Neural cell (in vitro differentiated cells): ENCODE results near the gene VWA3B. TPM values are rescaled to one million over a fixed set of nuclear protein-coding genes. Genes with fewer than 3 reads are reported as not detected.

Source experiments
- H2AFZ ChIP-seq: fragments of 200-600, 300-800 bp; sonication (generic), shearing (Covaris generic); 2 replicates; pipeline ENCODE4 v1.6.0; 2014; ENCODE audit warnings: low read depth, mild to moderate bottlenecking, antibody characterized with exemption, low read length, moderate library complexity
- H3F3A ChIP-seq: fragments of 200-600 bp; shearing (Covaris generic); 2 replicates; pipeline ENCODE4 v1.6.1; 2016; ENCODE audit warnings: mild to moderate bottlenecking, moderate library complexity, mixed read lengths, antibody characterized with exemption, low read length; ENCODE audit not compliant: insufficient read depth, poor library complexity, severe bottlenecking
- H3K27ac ChIP-seq: fragments of 200-600, 300-800 bp; sonication (generic), shearing (Covaris generic); 2 replicates; pipeline ENCODE4 v1.5.1; 2014; ENCODE audit warnings: mild to moderate bottlenecking, low read length, moderate library complexity
- H3K27me3 ChIP-seq: fragments of 300-800, 200-600 bp; sonication (generic), shearing (Covaris generic); 2 replicates; pipeline ENCODE4 v1.6.0; 2014; ENCODE audit warnings: mild to moderate bottlenecking, low read depth, low read length, moderate library complexity; ENCODE audit not compliant: insufficient read depth
- H3K36me3 ChIP-seq: fragments of 300-800, 200-600 bp; sonication (generic), shearing (Covaris generic); 2 replicates; pipeline ENCODE4 v1.5.1; 2014; ENCODE audit warnings: mild to moderate bottlenecking, antibody characterized with exemption, low read length, moderate library complexity; ENCODE audit not compliant: insufficient read depth
- H3K4me2 ChIP-seq: fragments of 300-800, 200-600 bp; sonication (generic), shearing (Covaris generic); 2 replicates; pipeline ENCODE4 v1.6.0; 2014; ENCODE audit warnings: mild to moderate bottlenecking, low read length
- H3K4me3 ChIP-seq: fragments of 300-800, 200-600 bp; sonication (generic), shearing (Covaris generic); 2 replicates; pipeline ENCODE4 v1.5.1; 2014; ENCODE audit warnings: mild to moderate bottlenecking, low read length, moderate library complexity
- H3K79me2 ChIP-seq: fragments of 200-600 bp; shearing (Covaris generic); replicated peaks from 2 replicates; pipeline ENCODE4 v1.6.0; 2014; ENCODE audit warnings: mild to moderate bottlenecking, low read length, moderate library complexity; ENCODE audit not compliant: insufficient read depth
- H3K9ac ChIP-seq: fragments of 300-800, 200-600 bp; sonication (generic), shearing (Covaris generic); 2 replicates; pipeline ENCODE4 v1.6.1; 2016; ENCODE audit warnings: mild to moderate bottlenecking, low read length, mixed read lengths
- H3K9me2 ChIP-seq: fragments of 200-600 bp; shearing (Covaris generic); 2 replicates; pipeline ENCODE4 v1.6.1; 2016; ENCODE audit warnings: mild to moderate bottlenecking, low read length, mixed read lengths; ENCODE audit not compliant: insufficient read depth
- H3K9me3 ChIP-seq: fragments of 200-600, 300-800 bp; sonication (generic), shearing (Covaris generic); 2 replicates; pipeline ENCODE4 v1.6.1; 2016; ENCODE audit warnings: mild to moderate bottlenecking, mixed run types, low read length, moderate library complexity, mixed read lengths
- H4K20me1 ChIP-seq: fragments of 200-600 bp; shearing (Covaris generic); 2 replicates; pipeline ENCODE4 v1.6.1; 2016; ENCODE audit warnings: mild to moderate bottlenecking, mixed run types; ENCODE audit not compliant: insufficient read depth
- EP300 ChIP-seq: fragments of 450-650 bp; conservative IDR thresholded peaks from 2 replicates; pipeline ENCODE4 v1.6.1; 2014; ENCODE audit warnings: antibody characterized with exemption, mild to moderate bottlenecking, moderate library complexity; ENCODE audit not compliant: poor library complexity, severe bottlenecking
- EZH2 ChIP-seq: fragments of 200-600, 300-800 bp; shearing (Covaris generic), sonication (generic); IDR thresholded peaks from 2 replicates; pipeline ENCODE4 v1.6.1; 2014; ENCODE audit warnings: antibody characterized with exemption, low read length, borderline replicate concordance, mild to moderate bottlenecking; ENCODE audit not compliant: insufficient read depth, poor library complexity, severe bottlenecking
- MXI1 ChIP-seq: fragments of 450-650 bp; conservative IDR thresholded peaks from 2 replicates; pipeline ENCODE4 v1.6.1; 2014; ENCODE audit warnings: antibody characterized with exemption, mild to moderate bottlenecking; ENCODE audit not compliant: poor library complexity, severe bottlenecking
- POLR2AphosphoS5 ChIP-seq: IDR thresholded peaks from 2 replicates; pipeline ENCODE4 v1.6.1; 2012
- RAD21 ChIP-seq: fragments of 450-650 bp; conservative IDR thresholded peaks from 2 replicates; pipeline ENCODE4 v1.6.1; 2014; ENCODE audit warnings: antibody characterized with exemption, mild to moderate bottlenecking, moderate library complexity
- SMC3 ChIP-seq: fragments of 450-650 bp; conservative IDR thresholded peaks from 2 replicates; pipeline ENCODE4 v1.6.1; 2014; ENCODE audit warnings: antibody characterized with exemption, mild to moderate bottlenecking, moderate library complexity; ENCODE audit not compliant: poor library complexity
- TAF1 ChIP-seq: IDR thresholded peaks from 2 replicates; pipeline ENCODE4 v1.6.1; 2012; ENCODE audit warnings: low read depth
- polyA plus RNA-seq: library from polyadenylated mRNA; depleted of rRNA; stranded (reverse); fragments of >200 nt; gene quantifications from 2 replicates; pipeline ENCODE4 v1.2.3, GENCODE V29; 2014
- TF ChIP-seq, protein P1 (sequence below): IDR thresholded peaks from 2 replicates; pipeline ENCODE4 v1.6.1; 2012; ENCODE audit warnings: borderline replicate concordance
- TF ChIP-seq, protein P2 (sequence below): fragments of 450-650 bp; IDR thresholded peaks from 2 replicates; pipeline ENCODE4 v1.5.1; 2014; ENCODE audit warnings: antibody characterized with exemption, mild to moderate bottlenecking, moderate library complexity; ENCODE audit not compliant: poor library complexity, severe bottlenecking

The VWA3B gene
- polyA plus RNA-seq, 1 donor from 2014 or later: not detected

DNA sequence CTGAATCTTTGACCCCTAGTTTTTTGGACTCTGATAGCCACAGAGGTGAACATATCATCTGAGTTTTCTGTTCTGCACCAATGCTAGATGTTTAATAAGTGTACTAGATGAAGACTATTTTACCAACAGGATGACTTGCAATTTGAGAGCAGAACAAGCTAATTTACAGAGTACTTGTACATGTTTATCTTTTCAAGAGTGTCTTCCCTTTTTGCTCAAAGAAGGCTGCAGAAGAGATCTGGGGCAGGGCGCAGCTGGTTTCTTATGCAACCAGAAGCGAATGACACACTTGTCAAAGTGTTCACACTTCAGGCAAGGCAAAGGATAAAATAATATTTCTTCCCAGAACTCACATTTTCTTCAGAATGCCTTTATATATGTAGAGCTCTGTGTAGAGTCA is 86.0 kb downstream of the VWA3B start:
- Histone ChIP-seq H3K4me3 (no peak overlapping the region), H3K27me3 (no peaks in the 10 kb centered on the region), H3K27ac (no peak overlapping the region), H3K36me3 (no peaks in the 10 kb centered on the region), H3K9me3 (no peaks in the 10 kb centered on the region), H3K9ac (no peak overlapping the region), H3K9me2 (no peaks in the 10 kb centered on the region), H4K20me1 (no peaks in the 10 kb centered on the region), H3F3A (no peaks in the 10 kb centered on the region), H3K4me2 (no peak overlapping the region), H3K79me2 (no peaks in the 10 kb centered on the region), H2AFZ (no peak overlapping the region)
- TF ChIP-seq, protein P1, sequence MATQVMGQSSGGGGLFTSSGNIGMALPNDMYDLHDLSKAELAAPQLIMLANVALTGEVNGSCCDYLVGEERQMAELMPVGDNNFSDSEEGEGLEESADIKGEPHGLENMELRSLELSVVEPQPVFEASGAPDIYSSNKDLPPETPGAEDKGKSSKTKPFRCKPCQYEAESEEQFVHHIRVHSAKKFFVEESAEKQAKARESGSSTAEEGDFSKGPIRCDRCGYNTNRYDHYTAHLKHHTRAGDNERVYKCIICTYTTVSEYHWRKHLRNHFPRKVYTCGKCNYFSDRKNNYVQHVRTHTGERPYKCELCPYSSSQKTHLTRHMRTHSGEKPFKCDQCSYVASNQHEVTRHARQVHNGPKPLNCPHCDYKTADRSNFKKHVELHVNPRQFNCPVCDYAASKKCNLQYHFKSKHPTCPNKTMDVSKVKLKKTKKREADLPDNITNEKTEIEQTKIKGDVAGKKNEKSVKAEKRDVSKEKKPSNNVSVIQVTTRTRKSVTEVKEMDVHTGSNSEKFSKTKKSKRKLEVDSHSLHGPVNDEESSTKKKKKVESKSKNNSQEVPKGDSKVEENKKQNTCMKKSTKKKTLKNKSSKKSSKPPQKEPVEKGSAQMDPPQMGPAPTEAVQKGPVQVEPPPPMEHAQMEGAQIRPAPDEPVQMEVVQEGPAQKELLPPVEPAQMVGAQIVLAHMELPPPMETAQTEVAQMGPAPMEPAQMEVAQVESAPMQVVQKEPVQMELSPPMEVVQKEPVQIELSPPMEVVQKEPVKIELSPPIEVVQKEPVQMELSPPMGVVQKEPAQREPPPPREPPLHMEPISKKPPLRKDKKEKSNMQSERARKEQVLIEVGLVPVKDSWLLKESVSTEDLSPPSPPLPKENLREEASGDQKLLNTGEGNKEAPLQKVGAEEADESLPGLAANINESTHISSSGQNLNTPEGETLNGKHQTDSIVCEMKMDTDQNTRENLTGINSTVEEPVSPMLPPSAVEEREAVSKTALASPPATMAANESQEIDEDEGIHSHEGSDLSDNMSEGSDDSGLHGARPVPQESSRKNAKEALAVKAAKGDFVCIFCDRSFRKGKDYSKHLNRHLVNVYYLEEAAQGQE: no peak
- TF ChIP-seq TAF1: no peak
- TF ChIP-seq, protein P2, sequence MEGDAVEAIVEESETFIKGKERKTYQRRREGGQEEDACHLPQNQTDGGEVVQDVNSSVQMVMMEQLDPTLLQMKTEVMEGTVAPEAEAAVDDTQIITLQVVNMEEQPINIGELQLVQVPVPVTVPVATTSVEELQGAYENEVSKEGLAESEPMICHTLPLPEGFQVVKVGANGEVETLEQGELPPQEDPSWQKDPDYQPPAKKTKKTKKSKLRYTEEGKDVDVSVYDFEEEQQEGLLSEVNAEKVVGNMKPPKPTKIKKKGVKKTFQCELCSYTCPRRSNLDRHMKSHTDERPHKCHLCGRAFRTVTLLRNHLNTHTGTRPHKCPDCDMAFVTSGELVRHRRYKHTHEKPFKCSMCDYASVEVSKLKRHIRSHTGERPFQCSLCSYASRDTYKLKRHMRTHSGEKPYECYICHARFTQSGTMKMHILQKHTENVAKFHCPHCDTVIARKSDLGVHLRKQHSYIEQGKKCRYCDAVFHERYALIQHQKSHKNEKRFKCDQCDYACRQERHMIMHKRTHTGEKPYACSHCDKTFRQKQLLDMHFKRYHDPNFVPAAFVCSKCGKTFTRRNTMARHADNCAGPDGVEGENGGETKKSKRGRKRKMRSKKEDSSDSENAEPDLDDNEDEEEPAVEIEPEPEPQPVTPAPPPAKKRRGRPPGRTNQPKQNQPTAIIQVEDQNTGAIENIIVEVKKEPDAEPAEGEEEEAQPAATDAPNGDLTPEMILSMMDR: no peak
- TF ChIP-seq MXI1: no peak
- no peak for TF ChIP-seq SMC3

DNA sequence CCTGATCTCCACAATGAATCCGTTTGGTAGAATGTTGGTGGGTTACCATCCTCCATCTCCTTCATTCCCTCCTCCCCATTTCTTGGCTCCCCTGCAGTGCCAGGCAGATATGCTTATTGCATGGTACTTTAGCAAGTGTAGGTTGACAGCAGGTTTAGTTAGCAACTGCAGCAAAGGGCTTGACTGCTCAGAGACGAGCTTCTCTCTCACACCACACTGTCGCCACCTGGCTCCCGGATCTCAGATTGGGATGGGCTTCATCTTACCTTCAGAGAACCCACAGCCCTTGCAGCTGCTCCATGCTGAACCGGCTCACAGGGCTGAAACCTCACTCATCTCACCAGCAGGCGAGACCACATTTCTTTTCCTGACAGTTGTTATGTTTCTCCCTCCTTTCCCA is 88.8 kb downstream of the VWA3B start:
- no peaks in the 10 kb centered on the region for H3K36me3 ChIP-seq
- no peaks in the 10 kb centered on the region for H3K9me3 ChIP-seq
- H3F3A ChIP-seq: no peaks in the 10 kb centered on the region
- H3K79me2 ChIP-seq: no peaks in the 10 kb centered on the region
- no peak overlapping the region for H3K27ac ChIP-seq
- H3K27me3 ChIP-seq: no peaks in the 10 kb centered on the region
- H3K4me3 ChIP-seq: no peak overlapping the region
- no peak overlapping the region for H2AFZ ChIP-seq
- H4K20me1 ChIP-seq: no peaks in the 10 kb centered on the region
- no peak overlapping the region for H3K4me2 ChIP-seq
- H3K9ac ChIP-seq: no peak overlapping the region
- TF ChIP-seq, protein P1: no peak
- TF ChIP-seq SMC3 (no peak), EZH2 (no peak), MXI1 (no peak), EP300 (no peak), TAF1 (no peak), POLR2AphosphoS5 (no peak), RAD21 (no peak)
- TF ChIP-seq, protein P2: no peak
- no peaks in the 10 kb centered on the region for H3K9me2 ChIP-seq
